Endodermal cell (in vitro differentiated cells): ENCODE data around the gene ZNF141. TPM values are rescaled to one million over a fixed set of nuclear protein-coding genes. Genes with fewer than 3 reads are reported as not detected.

ENCODE experiments used
- DNase-seq: peaks from one replicate; pipeline ENCODE4 v3.0.0-alpha.2; 2017
- H3K27ac ChIP-seq: 2 replicates; pipeline ENCODE4 v1.5.1; 2013; ENCODE audit warnings: mild to moderate bottlenecking, low read depth, low read length, moderate library complexity
- H3K27me3 ChIP-seq: 2 replicates; pipeline ENCODE4 v1.6.1; 2013; ENCODE audit warnings: mild to moderate bottlenecking, low read length, moderate library complexity; ENCODE audit not compliant: insufficient read depth, control insufficient read depth, poor library complexity, severe bottlenecking
- H3K36me3 ChIP-seq: 2 replicates; pipeline ENCODE4 v1.7.0; 2013; ENCODE audit warnings: mild to moderate bottlenecking, low read length, moderate library complexity; ENCODE audit not compliant: control insufficient read depth, insufficient read depth
- H3K4me1 ChIP-seq: one replicate; pipeline ENCODE4 v1.7.0; 2013; ENCODE audit warnings: low read length; ENCODE audit not compliant: control insufficient read depth, insufficient read depth
- H3K4me3 ChIP-seq: 2 replicates; pipeline ENCODE4 v1.5.1; 2013; ENCODE audit warnings: mild to moderate bottlenecking, low read length, moderate library complexity
- H3K9ac ChIP-seq: 2 replicates; pipeline ENCODE4 v1.6.1; 2013; ENCODE audit warnings: mild to moderate bottlenecking, low read length, moderate library complexity; ENCODE audit not compliant: poor library complexity, severe bottlenecking; ENCODE audit errors: extremely low read depth
- H3K9me3 ChIP-seq: 2 replicates; pipeline ENCODE4 v1.6.1; 2013; ENCODE audit warnings: mild to moderate bottlenecking, low read length, moderate library complexity; ENCODE audit not compliant: control insufficient read depth
- H3K27ac Mint-ChIP-seq: 2 replicates; pipeline ENCODE4 v1.8.0; 2020; ENCODE audit warnings: mixed read lengths
- H3K27me3 Mint-ChIP-seq: 2 replicates; pipeline ENCODE4 v1.8.0; 2021; ENCODE audit warnings: mild to moderate bottlenecking, mixed read lengths; ENCODE audit not compliant: insufficient read depth
- H3K36me3 Mint-ChIP-seq: 2 replicates; pipeline ENCODE4 v1.8.0; 2020; ENCODE audit warnings: low read depth, mixed read lengths
- H3K4me1 Mint-ChIP-seq: 2 replicates; pipeline ENCODE4 v1.8.0; 2020; ENCODE audit warnings: mixed read lengths
- H3K4me3 Mint-ChIP-seq: 2 replicates; pipeline ENCODE4 v1.8.0; 2020; ENCODE audit warnings: mild to moderate bottlenecking, moderate library complexity, mixed read lengths
- H3K9me3 Mint-ChIP-seq: 2 replicates; pipeline ENCODE4 v1.8.0; 2020; ENCODE audit warnings: mild to moderate bottlenecking, mixed read lengths
- WGBS, 2 experiments: methylation state at CpG; one replicate each; pipeline versions ENCODE4 v1.1.5 to v1.1.7; 2013; ENCODE audit warnings: missing lambda C conversion rate in 2 of 2, mixed read lengths in 1 of 2; ENCODE audit not compliant: insufficient coverage in 1 of 2, insufficient read length in 1 of 2; 5-methylcytosine and 5-hydroxymethylcytosine counted together
- total RNA-seq, 2 donors: library from RNA; stranded (reverse); fragmentation: NEBNext Ultra II Directional in 1 of 2; extraction: Animal tissue kit (Norgen Biotek cat#: 25700) in 1 of 2; gene quantifications; 2 replicates in 1 of 2; 3 replicates in 1 of 2; pipeline ENCODE4 v1.2.1, GENCODE V29; 2021
- TF ChIP-seq, protein P1 (sequence below): fragments of 200-600 bp; sonication (generic); conservative IDR thresholded peaks from 2 replicates; pipeline ENCODE4 v1.5.0; 2021; ENCODE audit warnings: antibody characterized with exemption, mild to moderate bottlenecking

ZNF141 gene
- total RNA-seq, 2 donors from 2014 or later, result 42.9 to 43.7 TPM

DNA sequence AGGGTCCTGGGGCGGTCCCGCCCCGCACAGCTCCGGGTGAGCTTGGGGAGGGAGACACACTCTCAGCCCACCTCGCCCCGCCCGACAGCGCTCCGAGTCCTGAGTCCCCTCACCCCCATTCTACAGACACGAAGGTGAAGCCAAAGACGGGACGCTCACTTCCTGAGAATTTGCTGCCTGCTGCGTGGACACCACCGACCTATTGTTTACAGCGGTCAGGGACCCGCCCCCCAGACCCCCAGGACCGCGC, 796 bp upstream of the ZNF141 start:
- Mint-ChIP-seq H3K9me3 (peaks cover 14% of the 10 kb centered on the region), H3K27ac (peak overlapping the region; percentile 99), H3K36me3 (peaks cover 26% of the 10 kb centered on the region), H3K4me1 (peaks cover 9% of the 10 kb centered on the region), H3K4me3 (peak overlapping the region; percentile 97), H3K27me3 (peaks cover 18% of the 10 kb centered on the region)
- H3K9ac ChIP-seq, result peak overlapping the region; percentile 17
- peaks cover 23% of the 10 kb centered on the region for H3K36me3 ChIP-seq
- H3K27me3 ChIP-seq, result peaks cover 13% of the 10 kb centered on the region
- TF ChIP-seq, protein P1, sequence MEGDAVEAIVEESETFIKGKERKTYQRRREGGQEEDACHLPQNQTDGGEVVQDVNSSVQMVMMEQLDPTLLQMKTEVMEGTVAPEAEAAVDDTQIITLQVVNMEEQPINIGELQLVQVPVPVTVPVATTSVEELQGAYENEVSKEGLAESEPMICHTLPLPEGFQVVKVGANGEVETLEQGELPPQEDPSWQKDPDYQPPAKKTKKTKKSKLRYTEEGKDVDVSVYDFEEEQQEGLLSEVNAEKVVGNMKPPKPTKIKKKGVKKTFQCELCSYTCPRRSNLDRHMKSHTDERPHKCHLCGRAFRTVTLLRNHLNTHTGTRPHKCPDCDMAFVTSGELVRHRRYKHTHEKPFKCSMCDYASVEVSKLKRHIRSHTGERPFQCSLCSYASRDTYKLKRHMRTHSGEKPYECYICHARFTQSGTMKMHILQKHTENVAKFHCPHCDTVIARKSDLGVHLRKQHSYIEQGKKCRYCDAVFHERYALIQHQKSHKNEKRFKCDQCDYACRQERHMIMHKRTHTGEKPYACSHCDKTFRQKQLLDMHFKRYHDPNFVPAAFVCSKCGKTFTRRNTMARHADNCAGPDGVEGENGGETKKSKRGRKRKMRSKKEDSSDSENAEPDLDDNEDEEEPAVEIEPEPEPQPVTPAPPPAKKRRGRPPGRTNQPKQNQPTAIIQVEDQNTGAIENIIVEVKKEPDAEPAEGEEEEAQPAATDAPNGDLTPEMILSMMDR, result no peak
- H3K4me1 ChIP-seq, result no peaks in the 10 kb centered on the region
- DNase-seq, result no peak
- H3K27ac ChIP-seq, result no peak overlapping the region
- H3K9me3 ChIP-seq, result peaks cover 35% of the 10 kb centered on the region
- H3K4me3 ChIP-seq, result peak overlapping the region; percentile 94
- WGBS, 2 experiments, result 0 to 3% methylated on average over 1 to 18 of the region's 18 CpGs

DNA sequence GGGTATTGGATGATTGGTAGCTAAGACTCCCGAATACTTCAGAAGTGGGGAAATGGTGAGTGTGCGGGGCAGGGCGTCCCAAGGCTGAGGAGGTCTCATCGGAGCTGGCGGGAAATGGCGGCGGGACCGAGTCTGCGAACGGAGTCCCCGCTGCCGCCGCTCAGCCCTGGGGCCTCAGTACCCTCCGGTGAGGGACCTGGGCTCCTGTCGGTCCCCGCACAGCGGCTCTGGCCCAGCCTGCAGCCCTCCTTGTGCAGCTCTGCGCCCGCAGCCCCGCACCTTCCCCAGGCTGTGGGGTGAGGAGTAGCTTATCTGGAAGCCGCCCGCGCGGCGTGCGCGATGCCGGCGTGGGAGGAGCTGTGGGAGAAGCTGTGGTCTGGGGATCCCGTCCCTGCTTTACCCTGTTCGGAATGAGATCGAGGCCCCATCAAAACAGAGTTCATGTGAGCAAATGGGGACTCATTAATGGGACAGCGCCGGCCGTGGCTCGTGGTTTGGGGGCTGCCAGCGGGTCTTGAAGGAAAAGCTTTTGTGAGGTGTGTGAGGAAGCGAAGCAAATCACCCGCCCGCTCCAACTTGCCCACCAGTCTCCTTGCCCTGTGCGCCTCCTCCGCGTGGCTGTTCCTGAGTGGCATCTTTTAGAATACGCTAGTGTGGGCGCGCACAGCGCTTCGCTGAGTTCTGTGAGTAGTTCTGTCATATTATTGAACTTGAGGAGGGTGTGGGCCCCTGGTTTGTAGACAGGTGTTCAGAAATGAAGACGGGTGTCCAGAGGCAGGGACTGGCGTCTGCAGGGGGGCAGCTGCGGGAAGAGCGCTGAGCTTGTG, 531 bp downstream of the ZNF141 start:
- Histone ChIP-seq H3K27ac (peak overlapping the region; percentile 91), H3K27me3 (peaks cover 13% of the 10 kb centered on the region), H3K4me1 (no peaks in the 10 kb centered on the region), H3K9me3 (peaks cover 42% of the 10 kb centered on the region), H3K4me3 (peak overlapping the region; percentile 94), H3K36me3 (peaks cover 35% of the 10 kb centered on the region), H3K9ac (peak overlapping the region; percentile 78)
- Mint-ChIP-seq H3K36me3 (peaks cover 37% of the 10 kb centered on the region), H3K4me3 (peak overlapping the region; percentile 97), H3K4me1 (peaks cover 9% of the 10 kb centered on the region), H3K27ac (peak overlapping the region; percentile 99), H3K27me3 (peaks cover 18% of the 10 kb centered on the region), H3K9me3 (peaks cover 20% of the 10 kb centered on the region)
- 2 to 3% methylated on average over 20 to 51 of the region's 52 CpGs for WGBS, 2 experiments
- DNase-seq, result no peak
- TF ChIP-seq, protein P1, result no peak

DNA sequence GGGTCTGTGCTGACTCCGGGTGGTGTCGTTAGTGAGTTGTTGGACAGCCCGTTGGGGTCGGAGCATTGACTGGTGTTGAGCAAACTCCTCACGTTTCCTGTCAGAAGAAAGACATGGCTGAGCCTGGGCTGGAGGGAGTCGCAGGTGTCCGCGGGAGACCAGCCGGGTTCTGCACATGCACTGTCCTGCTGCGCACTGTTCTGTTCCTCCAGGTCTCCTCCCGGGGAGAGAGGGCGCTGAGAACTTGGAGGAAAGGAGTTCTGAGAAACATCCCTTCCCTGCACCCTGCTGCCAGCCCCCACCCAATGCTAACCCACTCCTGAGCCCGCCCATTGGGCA, 1.1 kb downstream of the ZNF141 start:
- peak; percentile 46 for DNase-seq
- Histone ChIP-seq H3K4me1 (no peaks in the 10 kb centered on the region), H3K27me3 (peaks cover 13% of the 10 kb centered on the region), H3K9ac (peak overlapping the region; percentile 78), H3K36me3 (peaks cover 38% of the 10 kb centered on the region), H3K27ac (no peak overlapping the region), H3K4me3 (peak overlapping the region; percentile 94), H3K9me3 (peaks cover 46% of the 10 kb centered on the region)
- TF ChIP-seq, protein P1, result no peak
- Mint-ChIP-seq H3K36me3 (peaks cover 41% of the 10 kb centered on the region), H3K4me3 (peak overlapping the region; percentile 97), H3K27me3 (peaks cover 17% of the 10 kb centered on the region), H3K4me1 (peaks cover 9% of the 10 kb centered on the region), H3K27ac (peak overlapping the region; percentile 99), H3K9me3 (peaks cover 20% of the 10 kb centered on the region)
- 26 to 29% methylated on average over 7 to 13 of the region's 13 CpGs for WGBS, 2 experiments
